Measurements from ENCODE around the gene KHDC1L. TPM values are rescaled to one million over a fixed set of nuclear protein-coding genes. Genes with fewer than 3 reads are reported as not detected.
"Not testable (repeated sequence)": the region's sequence is repeated elsewhere in the genome, so short reads cannot be mapped to it uniquely, and the experiment has no call there.

The KHDC1L gene
- total RNA-seq, 1 donor from 2014 or later: 2.2 TPM

DNA sequence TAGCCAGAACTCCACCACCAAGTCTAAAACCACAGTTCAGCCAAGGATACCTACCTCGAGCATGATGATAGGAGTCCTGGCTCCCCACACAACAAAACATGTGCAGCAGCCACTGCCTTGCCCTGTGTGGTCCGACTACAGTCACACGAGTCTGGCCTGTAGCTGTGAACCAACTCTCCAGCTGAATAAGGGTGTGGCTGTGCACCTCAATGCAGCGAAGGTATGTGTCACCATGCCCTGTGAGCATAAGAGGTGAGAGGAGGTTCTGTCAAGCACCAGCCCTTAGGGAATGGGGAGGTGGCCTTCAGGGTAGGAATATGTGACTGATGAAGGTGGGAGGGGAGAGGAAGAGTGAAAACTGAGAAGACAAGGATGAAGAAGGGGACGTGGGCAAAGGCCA, 16.7 kb upstream of the KHDC1L start:
- Mint-ChIP-seq H3K27ac (ENCODE audit: unreplicated experiment) (no peak overlapping the region), H3K27me3 (ENCODE audit: unreplicated experiment) (no peaks in the 10 kb centered on the region), H3K4me3 (ENCODE audit: unreplicated experiment) (no peak overlapping the region), H3K36me3 (ENCODE audit: unreplicated experiment) (no peaks in the 10 kb centered on the region), H3K9me3 (ENCODE audit: unreplicated experiment) (no peaks in the 10 kb centered on the region), H3K4me1 (ENCODE audit: low read depth, unreplicated experiment) (no peaks in the 10 kb centered on the region)
- DNase-seq: no peak
- TF ChIP-seq, protein P1, sequence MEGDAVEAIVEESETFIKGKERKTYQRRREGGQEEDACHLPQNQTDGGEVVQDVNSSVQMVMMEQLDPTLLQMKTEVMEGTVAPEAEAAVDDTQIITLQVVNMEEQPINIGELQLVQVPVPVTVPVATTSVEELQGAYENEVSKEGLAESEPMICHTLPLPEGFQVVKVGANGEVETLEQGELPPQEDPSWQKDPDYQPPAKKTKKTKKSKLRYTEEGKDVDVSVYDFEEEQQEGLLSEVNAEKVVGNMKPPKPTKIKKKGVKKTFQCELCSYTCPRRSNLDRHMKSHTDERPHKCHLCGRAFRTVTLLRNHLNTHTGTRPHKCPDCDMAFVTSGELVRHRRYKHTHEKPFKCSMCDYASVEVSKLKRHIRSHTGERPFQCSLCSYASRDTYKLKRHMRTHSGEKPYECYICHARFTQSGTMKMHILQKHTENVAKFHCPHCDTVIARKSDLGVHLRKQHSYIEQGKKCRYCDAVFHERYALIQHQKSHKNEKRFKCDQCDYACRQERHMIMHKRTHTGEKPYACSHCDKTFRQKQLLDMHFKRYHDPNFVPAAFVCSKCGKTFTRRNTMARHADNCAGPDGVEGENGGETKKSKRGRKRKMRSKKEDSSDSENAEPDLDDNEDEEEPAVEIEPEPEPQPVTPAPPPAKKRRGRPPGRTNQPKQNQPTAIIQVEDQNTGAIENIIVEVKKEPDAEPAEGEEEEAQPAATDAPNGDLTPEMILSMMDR (IDR thresholded peaks at IDR 0.05; ENCODE audit: partially characterized antibody, unreplicated experiment): no peak

DNA sequence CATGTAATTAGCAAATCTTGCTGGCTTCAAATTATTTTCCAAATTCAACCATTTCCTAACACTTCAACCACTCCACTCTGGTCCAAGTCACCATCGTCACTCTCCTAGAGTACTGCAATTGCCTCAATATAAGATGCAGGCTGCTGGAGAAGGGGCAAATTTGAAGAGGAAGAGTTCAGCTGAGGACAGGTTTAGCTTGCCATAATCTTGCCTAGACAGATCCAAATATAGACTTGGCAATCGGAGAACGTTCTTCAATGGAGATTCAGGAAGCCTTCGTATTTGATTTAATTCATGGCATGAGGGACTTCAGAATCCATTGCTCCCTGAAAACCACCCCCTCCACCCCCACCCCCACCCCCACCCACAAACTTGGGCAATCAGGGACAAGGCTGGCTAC, 15.4 kb upstream of the KHDC1L start:
- Mint-ChIP-seq H3K36me3 (ENCODE audit: unreplicated experiment) (no peaks in the 10 kb centered on the region), H3K27ac (ENCODE audit: unreplicated experiment) (no peak overlapping the region), H3K9me3 (ENCODE audit: unreplicated experiment) (no peaks in the 10 kb centered on the region), H3K4me3 (ENCODE audit: unreplicated experiment) (no peak overlapping the region), H3K27me3 (ENCODE audit: unreplicated experiment) (no peaks in the 10 kb centered on the region), H3K4me1 (ENCODE audit: low read depth, unreplicated experiment) (no peaks in the 10 kb centered on the region)
- TF ChIP-seq, protein P1 (IDR thresholded peaks at IDR 0.05; ENCODE audit: partially characterized antibody, unreplicated experiment): no peak
- no peak for DNase-seq

DNA sequence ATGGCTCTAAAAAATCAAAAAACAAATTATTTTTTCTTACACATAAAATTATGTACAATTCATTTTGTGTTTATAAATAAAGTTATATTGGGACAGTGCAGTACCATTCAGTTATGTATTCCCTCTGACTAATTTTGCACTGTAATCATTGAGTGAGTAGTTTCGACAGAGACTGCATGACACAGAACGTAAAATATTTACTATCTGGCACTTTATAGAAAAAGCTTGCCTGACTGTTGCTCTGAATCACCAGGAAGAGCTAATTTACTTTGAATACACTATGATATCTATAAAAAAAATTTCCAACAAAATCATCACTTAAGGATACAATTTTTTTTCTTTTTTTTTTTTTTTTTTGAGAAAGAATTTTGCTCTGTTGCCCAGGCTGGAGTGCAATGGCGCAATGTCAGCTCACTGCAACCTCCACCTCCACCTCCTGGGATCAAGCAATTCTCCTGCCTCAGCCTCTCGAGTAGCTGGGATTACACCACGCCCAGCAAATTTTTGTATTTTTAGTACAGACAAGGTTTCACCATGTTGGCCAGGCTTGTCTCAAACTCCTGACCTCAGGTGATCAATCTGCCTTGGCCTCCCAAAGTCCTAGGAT, 11.0 kb upstream of the KHDC1L start:
- no peaks in the 10 kb centered on the region for H3K9me3 Mint-ChIP-seq (ENCODE audit: unreplicated experiment)
- no peaks in the 10 kb centered on the region for H3K36me3 Mint-ChIP-seq (ENCODE audit: unreplicated experiment)
- H3K27me3 Mint-ChIP-seq (ENCODE audit: unreplicated experiment): no peaks in the 10 kb centered on the region
- TF ChIP-seq, protein P1 (IDR thresholded peaks at IDR 0.05; ENCODE audit: partially characterized antibody, unreplicated experiment): no peak
- DNase-seq: no peak
- no peaks in the 10 kb centered on the region for H3K4me1 Mint-ChIP-seq (ENCODE audit: low read depth, unreplicated experiment)
- H3K27ac Mint-ChIP-seq (ENCODE audit: unreplicated experiment): no peak overlapping the region
- no peak overlapping the region for H3K4me3 Mint-ChIP-seq (ENCODE audit: unreplicated experiment)

DNA sequence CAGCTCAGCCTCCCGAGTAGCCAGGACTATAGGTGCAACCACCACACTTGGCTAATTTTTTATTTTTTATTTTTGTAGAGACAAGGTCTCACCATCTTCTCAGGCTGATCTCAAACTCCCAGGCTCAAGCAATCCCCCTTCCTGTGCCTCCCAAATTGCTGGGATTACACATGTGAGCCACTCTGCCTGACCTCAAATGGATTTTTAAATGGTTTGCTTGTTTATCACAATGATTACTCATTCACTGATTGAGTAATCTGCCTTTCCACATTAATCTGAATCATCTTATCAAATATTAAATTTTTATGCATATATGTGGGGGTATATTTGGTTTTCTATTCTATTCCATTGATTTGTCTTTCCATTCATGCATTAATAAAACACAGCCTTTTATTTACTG, 9.4 kb upstream of the KHDC1L start:
- Mint-ChIP-seq H3K27ac (ENCODE audit: unreplicated experiment) (no peak overlapping the region), H3K4me1 (ENCODE audit: low read depth, unreplicated experiment) (no peaks in the 10 kb centered on the region), H3K27me3 (ENCODE audit: unreplicated experiment) (no peaks in the 10 kb centered on the region), H3K4me3 (ENCODE audit: unreplicated experiment) (no peak overlapping the region), H3K36me3 (ENCODE audit: unreplicated experiment) (no peaks in the 10 kb centered on the region), H3K9me3 (ENCODE audit: unreplicated experiment) (no peaks in the 10 kb centered on the region)
- no peak for DNase-seq
- TF ChIP-seq, protein P1 (IDR thresholded peaks at IDR 0.05; ENCODE audit: partially characterized antibody, unreplicated experiment): no peak

DNA sequence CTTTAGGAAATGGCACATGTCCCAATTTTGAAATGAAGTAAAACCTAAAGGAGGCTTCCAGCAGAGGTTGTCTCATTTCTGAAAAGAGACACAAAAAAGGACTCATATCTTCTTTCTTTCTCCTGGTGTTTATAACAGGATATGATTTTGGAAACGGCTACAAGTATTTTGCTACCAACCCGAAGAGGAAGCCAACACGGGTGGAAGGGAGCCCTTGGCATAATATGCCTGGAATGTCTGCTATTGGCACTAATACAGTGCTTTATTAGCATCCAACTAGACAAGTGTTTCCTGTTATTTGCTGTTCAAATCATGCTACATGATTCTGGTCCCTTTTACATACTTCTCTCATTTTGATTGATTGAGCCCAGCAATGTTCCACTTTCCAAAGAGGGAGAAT, 8.7 kb upstream of the KHDC1L start:
- not testable (repeated sequence) for H3K9me3 Mint-ChIP-seq (ENCODE audit: unreplicated experiment); H3K27ac Mint-ChIP-seq (ENCODE audit: unreplicated experiment); DNase-seq; H3K4me1 Mint-ChIP-seq (ENCODE audit: low read depth, unreplicated experiment); H3K27me3 Mint-ChIP-seq (ENCODE audit: unreplicated experiment); H3K36me3 Mint-ChIP-seq (ENCODE audit: unreplicated experiment); H3K4me3 Mint-ChIP-seq (ENCODE audit: unreplicated experiment)

Measured in glutamatergic neuron (in vitro differentiated cells).